KOPT-K1 (cell line): ENCODE results near the gene FAM200C.

Experiments
- H3K27ac ChIP-seq: fragments of 200-600 bp; sonication (generic); 2 replicates; pipeline ENCODE4 v1.5.1; 2016; ENCODE audit warnings: antibody characterized with exemption, mild to moderate bottlenecking, low read depth, low read length; ENCODE audit not compliant: poor library complexity, severe bottlenecking
- H3K36me3 ChIP-seq: fragments of 200-600 bp; sonication (generic); 2 replicates; pipeline ENCODE4 v1.5.1; 2017; ENCODE audit warnings: antibody characterized with exemption, mild to moderate bottlenecking, low read length, moderate library complexity; ENCODE audit not compliant: insufficient read depth
- H3K9me3 ChIP-seq: fragments of 200-600 bp; sonication (generic); 2 replicates; pipeline ENCODE4 v1.5.1; 2017; ENCODE audit warnings: antibody characterized with exemption, low read length, mild to moderate bottlenecking; ENCODE audit not compliant: insufficient read depth, poor library complexity, severe bottlenecking

The FAM200C gene

DNA sequence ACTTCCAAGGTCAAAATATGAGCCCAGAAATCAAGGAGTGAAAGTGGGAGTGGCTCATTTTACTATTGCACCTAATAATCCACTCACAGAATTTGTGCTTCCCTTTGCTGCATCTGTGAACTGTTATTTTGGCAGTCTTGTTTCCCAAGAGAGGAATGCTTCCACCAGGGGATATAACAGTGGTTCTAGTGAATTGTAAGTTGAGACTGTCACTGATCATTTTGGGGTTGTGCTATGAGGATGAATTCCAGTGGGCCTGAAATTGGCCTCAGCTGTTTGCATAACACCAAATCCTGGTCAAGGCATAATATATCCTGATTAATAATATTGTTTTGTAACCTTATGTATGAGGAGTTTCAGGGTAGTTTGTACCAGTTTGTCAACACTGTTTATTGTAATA lies 14.4 kb downstream of the FAM200C start:
- H3K27ac ChIP-seq = no peak overlapping the region
- H3K9me3 ChIP-seq = peaks cover 12% of the 10 kb centered on the region
- no peaks in the 10 kb centered on the region for H3K36me3 ChIP-seq

- H3K9me3 ChIP-seq = peaks cover 12% of the 10 kb centered on the region
- no peak overlapping the region for H3K27ac ChIP-seq
- H3K36me3 ChIP-seq = no peaks in the 10 kb centered on the region
Measured at GRCh38 chr5:160384681-160385080, 15.2 kb downstream of the FAM200C start.

- Histone ChIP-seq H3K9me3 (peaks cover 5% of the 10 kb centered on the region), H3K27ac (no peak overlapping the region), H3K36me3 (no peaks in the 10 kb centered on the region)
Measured at GRCh38 chr5:160382346-160382745, 17.5 kb downstream of the FAM200C start.

DNA sequence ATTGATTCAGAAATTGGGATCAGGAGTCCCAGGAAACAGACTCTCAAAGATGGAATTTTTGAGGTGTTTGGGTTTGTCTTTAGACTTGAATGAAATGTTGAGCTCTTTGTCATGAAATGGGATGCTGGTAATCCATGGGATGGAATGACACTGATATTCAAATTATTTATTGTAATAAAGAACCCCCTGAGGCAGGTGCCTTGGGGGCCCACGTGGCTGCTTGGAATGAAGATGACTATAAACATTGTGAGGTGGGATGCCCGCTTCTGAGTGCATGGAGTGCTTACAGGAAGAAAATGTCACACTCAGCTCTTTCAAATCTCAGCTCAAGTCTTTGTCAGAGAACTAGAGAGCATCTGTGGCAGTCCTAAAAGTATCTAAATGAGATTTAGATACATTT lies 19.8 kb downstream of the FAM200C start:
- Histone ChIP-seq H3K9me3 (no peaks in the 10 kb centered on the region), H3K27ac (no peak overlapping the region)

GRCh38 chr5:160379511-160379910 lies 20.3 kb downstream of the FAM200C start:
- H3K27ac ChIP-seq = no peak overlapping the region
- no peaks in the 10 kb centered on the region for H3K9me3 ChIP-seq
- H3K36me3 ChIP-seq = no peaks in the 10 kb centered on the region

More for the DNA sequence above, 19.8 kb downstream of the FAM200C start:
- no peaks in the 10 kb centered on the region for H3K36me3 ChIP-seq

- no peak overlapping the region for H3K27ac ChIP-seq
- no peaks in the 10 kb centered on the region for H3K36me3 ChIP-seq
- no peaks in the 10 kb centered on the region for H3K9me3 ChIP-seq
Measured at GRCh38 chr5:160378330-160378729, 21.5 kb downstream of the FAM200C start.

DNA sequence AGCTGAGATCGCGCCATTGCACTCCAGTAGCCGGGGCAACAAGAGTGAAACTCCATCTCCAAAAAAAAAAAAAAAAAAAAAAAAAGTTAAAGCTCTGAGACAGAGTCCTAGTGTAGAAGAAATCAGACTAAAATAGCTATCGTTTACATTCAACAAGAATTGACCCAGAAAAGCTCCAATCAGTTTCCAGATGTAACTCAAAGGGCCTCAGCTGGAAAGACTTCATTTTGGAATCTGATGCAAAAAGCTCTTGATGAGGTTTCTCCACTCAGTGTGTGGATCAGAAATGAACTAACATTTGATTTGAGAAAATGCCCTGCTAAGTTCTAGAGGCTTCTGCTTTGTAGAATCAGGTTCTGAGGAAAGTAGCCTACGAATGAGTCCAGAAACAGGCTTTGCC lies 22.2 kb downstream of the FAM200C start:
- Histone ChIP-seq H3K36me3 (no peaks in the 10 kb centered on the region), H3K9me3 (no peaks in the 10 kb centered on the region), H3K27ac (no peak overlapping the region)

DNA sequence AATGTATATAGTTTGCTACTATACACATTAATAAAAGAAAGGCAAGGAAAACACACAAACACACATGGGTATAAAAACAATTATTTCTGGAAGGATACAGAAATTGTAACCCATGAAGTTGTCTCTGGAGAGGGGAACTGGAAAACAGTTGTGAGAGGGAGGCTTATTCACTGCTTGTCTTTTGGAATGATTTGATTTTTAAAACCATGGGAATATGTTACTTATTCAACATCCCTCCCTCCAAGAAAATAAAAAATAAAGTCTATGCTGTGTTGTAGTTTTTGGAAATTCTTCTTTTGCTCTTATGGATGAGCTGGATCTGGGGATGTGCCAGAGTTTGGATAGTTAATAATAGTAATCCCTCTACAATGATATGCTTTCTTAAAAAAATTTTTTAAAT lies 23.4 kb downstream of the FAM200C start:
- Histone ChIP-seq H3K9me3 (no peaks in the 10 kb centered on the region), H3K27ac (no peak overlapping the region), H3K36me3 (no peaks in the 10 kb centered on the region)

- Histone ChIP-seq H3K9me3 (no peaks in the 10 kb centered on the region), H3K27ac (no peak overlapping the region), H3K36me3 (no peaks in the 10 kb centered on the region)
Measured at GRCh38 chr5:160375701-160376100, 24.2 kb downstream of the FAM200C start.

DNA sequence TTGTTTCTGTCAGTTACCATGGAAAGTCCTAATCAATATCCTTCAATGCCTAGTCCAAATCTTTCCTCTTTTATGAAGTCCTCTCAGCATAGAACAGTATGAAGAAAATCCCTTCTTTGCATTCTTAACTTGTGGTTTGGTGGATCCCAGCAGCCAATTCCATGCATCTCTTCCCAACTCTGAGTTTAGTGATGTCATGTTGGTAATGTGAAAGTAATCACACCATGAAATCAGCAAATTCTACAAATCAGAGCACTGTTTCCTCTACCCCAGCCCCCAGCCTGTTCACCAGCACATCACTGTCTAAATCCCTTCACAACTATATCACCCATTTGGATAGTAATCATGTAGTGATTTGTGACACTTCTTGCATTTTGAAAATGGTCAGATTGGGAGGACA lies 24.7 kb downstream of the FAM200C start:
- Histone ChIP-seq H3K36me3 (no peaks in the 10 kb centered on the region), H3K27ac (no peak overlapping the region), H3K9me3 (no peaks in the 10 kb centered on the region)

- H3K36me3 ChIP-seq = no peaks in the 10 kb centered on the region
- no peak overlapping the region for H3K27ac ChIP-seq
- no peaks in the 10 kb centered on the region for H3K9me3 ChIP-seq
Measured at GRCh38 chr5:160371294-160371693, 28.6 kb downstream of the FAM200C start.

DNA sequence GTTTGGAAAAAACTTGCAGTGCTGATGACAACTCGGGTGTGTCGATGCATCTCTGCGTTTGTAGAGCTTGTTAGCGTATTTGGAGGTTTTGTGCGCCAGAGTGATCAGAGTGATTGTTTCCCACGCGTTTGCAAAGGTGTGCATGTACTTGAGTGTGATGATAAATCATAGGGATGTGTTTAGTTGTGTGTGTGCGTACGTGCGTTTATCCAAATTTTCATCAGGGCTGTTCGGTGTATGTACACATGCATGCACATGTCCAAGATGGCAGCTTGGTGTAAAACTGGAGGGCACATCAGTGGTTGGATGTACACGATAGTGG lies 29.2 kb downstream of the FAM200C start:
- Histone ChIP-seq H3K36me3 (no peaks in the 10 kb centered on the region), H3K27ac (no peak overlapping the region), H3K9me3 (no peaks in the 10 kb centered on the region)

- no peaks in the 10 kb centered on the region for H3K9me3 ChIP-seq
- H3K36me3 ChIP-seq = no peaks in the 10 kb centered on the region
- H3K27ac ChIP-seq = no peak within 1 kb of the TSS
Measured at GRCh38 chr5:160369990-160370712, 29.7 kb downstream of the FAM200C start, which contains the start of gene C1QTNF2. Gene C1QTNF2 (minus strand): TSS chr5:160370626. CDS start chr5:160355011, 15,615 bp downstream.

DNA sequence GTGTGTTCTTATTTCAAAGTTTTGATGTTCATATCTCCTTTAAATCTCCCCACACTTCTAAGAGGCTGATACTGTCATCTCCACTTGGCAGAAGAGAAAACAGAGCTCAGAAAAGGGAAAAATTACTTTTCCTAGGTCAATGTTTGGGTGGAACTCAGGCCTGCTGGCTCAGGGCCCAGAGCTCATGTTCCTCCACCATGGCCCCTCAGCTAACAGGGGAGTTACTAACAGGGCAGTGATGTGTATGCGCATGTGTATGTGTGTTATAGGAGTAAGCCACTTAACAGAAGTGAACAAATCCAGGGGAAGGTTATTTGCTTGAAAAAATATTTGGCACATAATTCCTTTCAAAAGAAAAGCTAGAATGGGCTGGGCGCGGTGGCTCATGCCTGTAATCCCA lies 32.0 kb downstream of the FAM200C start:
- Histone ChIP-seq H3K9me3 (no peaks in the 10 kb centered on the region), H3K27ac (no peak overlapping the region), H3K36me3 (no peaks in the 10 kb centered on the region)

- H3K27ac ChIP-seq = no peak overlapping the region
Measured at GRCh38 chr5:160367261-160367660, 32.6 kb downstream of the FAM200C start.

DNA sequence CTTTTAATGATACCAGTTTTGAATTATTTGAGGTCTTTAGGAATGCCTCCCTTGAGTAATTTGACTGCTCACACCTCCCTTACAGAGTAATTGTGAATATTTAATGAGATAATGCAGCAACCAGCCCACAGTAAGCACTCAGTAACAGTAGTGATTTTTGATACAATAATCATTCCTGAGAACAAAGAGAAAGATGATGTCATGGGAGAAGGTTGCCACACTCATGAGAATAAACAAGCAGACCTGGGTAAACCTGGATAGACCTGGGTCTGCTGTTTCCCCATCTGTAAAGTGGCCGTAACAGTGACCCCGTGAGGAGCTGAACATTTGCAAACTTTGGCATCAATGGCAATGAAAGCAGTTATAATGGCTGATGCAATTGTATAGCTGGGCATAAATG lies 33.6 kb downstream of the FAM200C start:
- H3K9me3 ChIP-seq = no peaks in the 10 kb centered on the region
- H3K36me3 ChIP-seq = no peaks in the 10 kb centered on the region
- H3K27ac ChIP-seq = no peak overlapping the region

More at GRCh38 chr5:160367261-160367660, 32.6 kb downstream of the FAM200C start:
- Histone ChIP-seq H3K36me3 (no peaks in the 10 kb centered on the region), H3K9me3 (no peaks in the 10 kb centered on the region)
